ENCODE data around the gene NGLY1. TPM values are rescaled to one million over a fixed set of nuclear protein-coding genes. Genes with fewer than 3 reads are reported as not detected.

Gene NGLY1
- total RNA-seq, 1 experiment from 2014 or later: 27.0 TPM

GRCh38 chr3:25687742-25688141, 95.5 kb downstream of the NGLY1 start:
- Mint-ChIP-seq H3K36me3 (ENCODE audit: insufficient read depth in 1 of 3, low read depth in 3 of 3) (no peaks in the 10 kb centered on the region), H3K4me3 (no peak overlapping the region), H3K4me1 (no peaks in the 10 kb centered on the region), H3K27me3 (ENCODE audit: low read depth) (no peaks in the 10 kb centered on the region), H3K9me3 (no peaks in the 10 kb centered on the region), H3K27ac (no peak overlapping the region)
- no peak overlapping the region for H4K8ac ChIP-seq (replicated peaks; ENCODE audit: insufficient read length, low read depth, low read length)
- H3K79me1 ChIP-seq (ENCODE audit: insufficient read depth, low read depth, low read length, poor library complexity, severe bottlenecking): no peaks in the 10 kb centered on the region
- H3K79me2 ChIP-seq (ENCODE audit: insufficient read depth, low read length): no peaks in the 10 kb centered on the region
- H3K9me3 ChIP-seq (ENCODE audit: control insufficient read depth, low read depth, low read length): no peaks in the 10 kb centered on the region
- WGBS (ENCODE audit: extremely low coverage, insufficient read length, low lambda C conversion rate): no CpG with 5 or more reads among the region's 1 CpG
- H3K23me2 ChIP-seq (ENCODE audit: insufficient read length, low read depth, low read length, poor library complexity, severe bottlenecking): no peaks in the 10 kb centered on the region
- no peak overlapping the region for H2BK12ac ChIP-seq (ENCODE audit: insufficient read length, low read depth, low read length)
- DNase-seq: no peak
- H3K4me2 ChIP-seq (ENCODE audit: insufficient read depth, insufficient read length, low read length): no peak overlapping the region
- H3K4ac ChIP-seq (ENCODE audit: low read depth, low read length): no peak overlapping the region
- no peak overlapping the region for H3K27ac ChIP-seq (ENCODE audit: insufficient read length, low read depth, low read length)
- no peak overlapping the region for H2BK120ac ChIP-seq (ENCODE audit: low read depth, low read length, poor library complexity, severe bottlenecking)
- H3K18ac ChIP-seq (ENCODE audit: insufficient read length, low read depth, low read length): no peak overlapping the region
- H3K27me3 ChIP-seq (ENCODE audit: insufficient read depth, low read length): no peaks in the 10 kb centered on the region
- no peaks in the 10 kb centered on the region; the same call in 1 of the 2 replicates for H3K4me1 ChIP-seq (ENCODE audit: insufficient read depth, low read length)
- H3K14ac ChIP-seq (ENCODE audit: insufficient read depth, low read length): no peak overlapping the region
- H2BK5ac ChIP-seq (ENCODE audit: insufficient read length, low read length): no peak overlapping the region
- no peak overlapping the region for H3K23ac ChIP-seq (ENCODE audit: insufficient read length, low read depth, low read length)
- no peak overlapping the region for H4K91ac ChIP-seq (ENCODE audit: insufficient read length, low read depth, low read length)
- no peaks in the 10 kb centered on the region for H4K20me1 ChIP-seq (ENCODE audit: control insufficient read depth, insufficient read depth, insufficient read length)
- no peak overlapping the region for H4K5ac ChIP-seq (ENCODE audit: insufficient read length, low read depth, low read length)
- H2BK20ac ChIP-seq (ENCODE audit: low read depth, low read length, poor library complexity, severe bottlenecking): no peak overlapping the region
- no peak overlapping the region for H2AFZ ChIP-seq (ENCODE audit: low read length)
- no peak overlapping the region for H3T11ph ChIP-seq (ENCODE audit: low read length)
- no peak overlapping the region for H3K9ac ChIP-seq (ENCODE audit: extremely low read depth, insufficient read length, low read length)
- H3K56ac ChIP-seq (ENCODE audit: insufficient read length, low read depth, low read length): no peak overlapping the region
- H2AK5ac ChIP-seq (ENCODE audit: insufficient read length, low read length): no peak overlapping the region
- no peak for TF ChIP-seq CTCF (conservative IDR thresholded peaks at IDR 0.05)
- no peak overlapping the region for H2BK15ac ChIP-seq (ENCODE audit: low read depth, low read length)
